Activated effector memory CD4-positive, alpha-beta T cell treated with Interleukin-2 at 50 U/mL for 16 hours (primary cell): ENCODE data around the gene DCTN5.
A peak's percentile ranks its signal among the peaks of the same experiment; 100 is the strongest.

Experiments
- DNase-seq: peaks from one replicate; pipeline ENCODE4 v3.0.0-alpha.2; 2020

DCTN5 gene

DNA sequence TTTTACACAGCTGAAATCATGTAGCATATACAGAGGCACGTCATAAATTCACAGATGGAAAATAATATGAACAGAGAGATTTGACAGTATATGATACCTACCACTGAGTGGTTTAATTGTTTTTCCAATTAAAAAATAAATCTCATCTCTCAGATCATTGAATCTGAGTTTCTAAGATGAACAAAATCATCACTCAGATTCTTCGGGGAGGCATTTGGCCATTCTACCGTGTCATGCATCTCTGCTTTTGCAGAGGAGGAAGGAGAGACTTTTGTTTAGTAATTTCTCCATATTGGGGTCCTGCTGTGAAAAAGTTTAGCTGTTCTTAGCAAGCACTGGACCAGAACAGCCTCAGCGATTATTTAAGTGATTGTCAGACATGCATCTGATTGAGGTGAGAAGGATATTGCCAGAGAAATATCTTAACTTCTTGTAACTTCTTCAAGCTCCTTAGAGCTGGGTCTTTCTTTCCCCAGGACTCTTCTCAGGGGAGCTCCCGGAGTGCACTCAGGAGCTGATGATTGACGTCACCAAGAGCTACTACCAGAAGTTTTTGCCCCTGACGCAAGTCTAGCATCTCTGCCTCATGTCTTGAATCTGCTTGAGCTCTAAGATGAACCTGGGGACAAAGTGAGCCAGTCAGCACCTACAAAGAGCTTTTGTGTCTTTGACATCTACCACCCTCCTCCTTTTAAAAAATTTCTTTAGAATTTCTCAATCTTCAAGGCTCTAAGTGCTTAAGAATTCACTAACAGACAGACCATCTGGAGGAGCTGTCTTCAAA lies 25.5 kb downstream of the DCTN5 start:
- DNase-seq: no peak

DNA sequence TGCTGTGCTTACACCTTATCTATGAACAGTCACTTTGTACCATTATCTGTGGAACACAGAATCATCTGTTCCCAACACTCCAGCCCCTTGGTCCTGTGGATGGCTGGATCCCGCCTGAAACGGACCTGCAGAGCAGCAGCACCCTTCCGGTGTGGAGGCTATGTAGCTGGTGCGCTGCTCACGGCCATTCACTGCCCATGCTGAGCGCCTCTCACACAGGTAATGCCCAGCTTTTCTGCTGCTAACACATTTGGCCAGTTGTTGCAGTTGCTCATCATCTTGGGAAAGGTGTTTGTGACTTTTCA lies 26.0 kb downstream of the DCTN5 start:
- no peak for DNase-seq

GRCh38 chr16:23668225-23668624 lies 27.0 kb downstream of the DCTN5 start:
- no peak for DNase-seq

DNA sequence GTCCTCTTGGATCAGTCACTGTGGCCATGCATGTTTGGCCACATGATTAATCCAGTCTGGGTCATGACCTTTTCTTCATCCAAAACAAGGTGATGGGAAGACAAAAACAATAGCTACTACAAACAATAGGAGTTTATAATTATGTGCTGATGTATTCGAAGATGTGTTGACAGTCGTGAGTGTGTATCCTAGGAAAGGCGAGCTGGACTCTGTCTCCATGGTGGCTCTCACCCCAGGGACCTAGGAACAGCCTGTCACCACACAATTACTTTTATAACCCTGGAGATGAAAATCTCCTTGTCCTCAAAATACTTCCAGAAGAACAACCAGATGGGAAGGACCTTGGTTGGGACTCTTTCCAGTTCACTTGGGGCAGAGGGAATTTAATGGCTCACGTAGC lies 27.6 kb downstream of the DCTN5 start:
- no peak for DNase-seq

DNA sequence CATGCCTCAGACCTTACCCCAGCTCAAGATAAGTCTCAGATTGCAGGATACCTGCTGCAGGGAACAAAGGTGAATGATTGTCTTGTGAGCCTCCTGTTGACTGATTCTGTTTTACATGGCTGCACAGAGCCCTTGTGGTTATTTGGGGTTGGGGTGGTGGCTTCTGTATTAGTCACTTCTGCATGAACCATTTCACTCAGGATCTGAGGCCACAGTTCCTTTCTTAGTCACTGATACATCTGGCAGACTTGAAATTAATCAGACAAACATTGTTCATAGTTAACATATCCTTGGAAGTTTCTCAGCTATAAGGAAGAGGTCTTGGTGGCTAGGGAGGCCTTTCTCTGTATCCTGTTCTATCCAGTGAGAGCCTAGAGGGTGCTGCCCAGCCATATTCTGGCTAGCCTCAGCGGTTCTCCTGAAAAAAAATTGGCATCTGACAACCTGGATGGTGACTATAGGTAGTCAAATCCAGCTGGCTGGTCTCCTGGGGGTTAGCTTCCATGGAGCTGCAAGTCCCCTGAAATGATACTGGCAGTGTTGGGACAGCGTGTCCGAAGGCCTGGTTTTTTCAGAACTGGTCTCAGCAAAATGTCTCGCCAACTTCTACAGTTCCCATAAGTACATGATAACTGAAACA lies 29.0 kb downstream of the DCTN5 start:
- DNase-seq: no peak

GRCh38 chr16:23673971-23674614 lies 32.8 kb downstream of the DCTN5 start:
- DNase-seq: no peak

- DNase-seq: no peak
Observed at GRCh38 chr16:23676924-23677480, 35.7 kb downstream of the DCTN5 start.

GRCh38 chr16:23678430-23679273 lies 37.4 kb downstream of the DCTN5 start, which contains the start of gene PLK1:
Gene PLK1, plus strand, starts transcription at chr16:23678889. Its CDS starts 44 bp downstream, at chr16:23678933.
- DNase-seq: peak; percentile 63

GRCh38 chr16:23679274-23679985 lies 38.2 kb downstream of the DCTN5 start:
- no peak for DNase-seq

DNA sequence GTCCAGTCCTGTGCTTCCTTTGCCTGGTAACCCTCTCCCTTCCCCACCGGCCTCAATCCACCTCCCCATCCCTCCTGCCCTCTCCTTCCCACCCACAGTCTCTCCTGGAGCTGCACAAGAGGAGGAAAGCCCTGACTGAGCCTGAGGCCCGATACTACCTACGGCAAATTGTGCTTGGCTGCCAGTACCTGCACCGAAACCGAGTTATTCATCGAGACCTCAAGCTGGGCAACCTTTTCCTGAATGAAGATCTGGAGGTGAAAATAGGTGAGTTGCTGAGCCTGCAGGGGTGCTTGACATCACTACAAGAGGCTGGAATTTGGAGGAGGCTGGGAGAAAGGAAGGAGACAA lies 38.7 kb downstream of the DCTN5 start:
- no peak for DNase-seq

- DNase-seq: no peak
Observed at GRCh38 chr16:23682181-23682580, 40.9 kb downstream of the DCTN5 start.

- DNase-seq: no peak
Observed at GRCh38 chr16:23683487-23683886, 42.2 kb downstream of the DCTN5 start.

DNA sequence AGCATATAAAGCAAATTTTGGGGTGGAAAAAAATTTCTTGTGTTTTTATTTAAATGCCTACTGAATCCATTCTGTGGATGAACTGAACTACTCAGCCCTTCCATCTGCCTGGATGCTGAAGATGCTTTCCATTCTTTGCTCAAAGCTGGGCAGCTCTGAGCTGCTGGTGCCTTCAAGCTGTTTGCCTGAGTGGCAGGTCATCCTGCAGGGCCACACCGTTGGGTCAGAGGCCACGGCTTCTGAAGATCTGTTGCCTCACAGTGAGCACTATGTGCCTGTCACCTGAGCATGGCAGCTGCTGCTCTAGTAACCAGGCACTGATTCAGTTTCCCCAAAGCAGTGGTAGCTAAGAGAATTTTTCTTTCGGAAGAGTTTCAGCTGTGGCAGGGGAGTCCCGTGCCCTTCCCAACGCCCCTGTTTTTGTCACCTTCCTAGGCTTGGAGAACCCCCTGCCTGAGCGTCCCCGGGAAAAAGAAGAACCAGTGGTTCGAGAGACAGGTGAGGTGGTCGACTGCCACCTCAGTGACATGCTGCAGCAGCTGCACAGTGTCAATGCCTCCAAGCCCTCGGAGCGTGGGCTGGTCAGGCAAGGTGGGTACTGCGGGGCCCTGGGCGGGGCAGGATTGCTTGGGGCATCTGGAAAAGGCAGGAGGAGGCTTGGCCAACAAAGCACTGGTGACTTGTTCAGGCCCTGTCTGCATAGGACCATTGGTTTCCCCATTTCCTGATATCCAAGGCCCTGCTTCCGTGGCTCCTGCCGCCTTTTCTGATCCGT lies 46.0 kb downstream of the DCTN5 start:
- DNase-seq: no peak

GRCh38 chr16:23689442-23690187 lies 48.3 kb downstream of the DCTN5 start:
- DNase-seq: no peak

DNA sequence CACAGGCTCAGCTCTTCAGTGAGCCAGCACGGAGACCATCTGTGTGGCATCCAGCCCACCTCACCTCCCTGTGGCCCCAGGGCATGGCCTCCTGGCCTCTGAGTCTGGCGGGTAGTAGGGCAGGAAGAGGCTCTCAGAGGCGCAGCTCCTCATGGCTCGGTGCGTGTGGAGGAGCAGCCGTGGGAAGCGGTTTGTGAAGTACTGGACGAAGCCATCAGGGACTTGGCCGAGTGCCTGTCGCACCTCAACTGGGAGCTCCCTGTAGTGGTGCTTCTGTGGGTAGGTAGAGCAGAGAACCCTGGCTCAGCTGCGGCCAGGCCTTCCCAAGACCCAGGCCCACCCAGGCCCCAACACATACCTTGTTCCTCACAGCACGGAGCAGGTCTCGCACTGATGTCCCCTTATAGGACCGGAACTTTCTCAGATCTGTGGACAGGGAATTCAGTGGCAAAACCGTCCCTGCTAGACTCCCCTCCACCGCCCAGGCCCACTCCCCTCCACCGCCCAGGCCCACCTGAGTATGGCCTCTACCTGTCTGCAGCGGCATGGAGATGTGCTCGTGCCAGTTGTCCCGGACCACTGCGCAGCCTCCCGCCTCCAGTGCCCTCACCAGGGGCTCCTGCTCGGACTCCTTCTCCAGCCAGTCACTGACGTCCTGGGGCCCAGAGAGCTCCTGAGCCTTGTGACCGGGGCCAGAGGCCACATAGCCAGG lies 49.7 kb downstream of the DCTN5 start:
- DNase-seq: no peak

DNA sequence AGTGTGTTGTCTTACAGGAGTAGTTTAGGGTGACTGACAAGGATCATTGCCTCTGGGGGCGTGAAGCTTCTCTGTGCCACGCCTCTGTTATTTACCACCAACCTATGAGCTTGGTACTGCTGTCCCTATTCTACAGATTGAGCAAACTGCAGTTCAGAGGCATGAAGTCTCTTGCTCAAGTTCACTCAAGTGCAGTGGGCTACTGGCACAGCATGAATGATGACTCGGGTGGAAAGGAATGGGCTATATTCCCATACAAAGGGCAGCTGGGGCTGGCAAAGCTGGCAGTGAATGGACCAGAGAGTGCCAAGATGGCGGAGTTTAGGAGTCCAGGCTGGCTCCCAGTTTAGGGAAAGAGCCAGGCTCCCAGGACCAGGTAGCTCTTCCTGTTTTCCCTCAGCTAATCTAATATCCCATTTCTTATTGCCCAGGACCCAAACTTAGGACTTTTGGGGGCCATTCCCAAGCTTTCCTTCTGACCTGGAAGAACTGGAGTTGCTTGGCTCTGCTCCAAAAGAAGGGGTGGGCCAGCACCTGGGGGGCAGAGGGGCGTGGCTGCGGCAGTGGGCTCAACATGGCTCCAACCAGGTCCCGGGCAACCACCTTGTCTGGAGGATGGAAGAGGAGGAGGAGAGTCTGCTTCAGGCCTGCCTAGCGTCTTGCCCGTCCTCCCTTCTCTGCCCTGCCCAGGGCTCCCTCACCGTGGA lies 50.4 kb downstream of the DCTN5 start:
- DNase-seq: no peak

- no peak for DNase-seq
Observed at GRCh38 chr16:23692190-23692837, 51.0 kb downstream of the DCTN5 start.

GRCh38 chr16:23694265-23694643 lies 53.0 kb downstream of the DCTN5 start:
- no peak for DNase-seq
